ENCODE results near the gene TBX5.

TBX5 gene

DNA sequence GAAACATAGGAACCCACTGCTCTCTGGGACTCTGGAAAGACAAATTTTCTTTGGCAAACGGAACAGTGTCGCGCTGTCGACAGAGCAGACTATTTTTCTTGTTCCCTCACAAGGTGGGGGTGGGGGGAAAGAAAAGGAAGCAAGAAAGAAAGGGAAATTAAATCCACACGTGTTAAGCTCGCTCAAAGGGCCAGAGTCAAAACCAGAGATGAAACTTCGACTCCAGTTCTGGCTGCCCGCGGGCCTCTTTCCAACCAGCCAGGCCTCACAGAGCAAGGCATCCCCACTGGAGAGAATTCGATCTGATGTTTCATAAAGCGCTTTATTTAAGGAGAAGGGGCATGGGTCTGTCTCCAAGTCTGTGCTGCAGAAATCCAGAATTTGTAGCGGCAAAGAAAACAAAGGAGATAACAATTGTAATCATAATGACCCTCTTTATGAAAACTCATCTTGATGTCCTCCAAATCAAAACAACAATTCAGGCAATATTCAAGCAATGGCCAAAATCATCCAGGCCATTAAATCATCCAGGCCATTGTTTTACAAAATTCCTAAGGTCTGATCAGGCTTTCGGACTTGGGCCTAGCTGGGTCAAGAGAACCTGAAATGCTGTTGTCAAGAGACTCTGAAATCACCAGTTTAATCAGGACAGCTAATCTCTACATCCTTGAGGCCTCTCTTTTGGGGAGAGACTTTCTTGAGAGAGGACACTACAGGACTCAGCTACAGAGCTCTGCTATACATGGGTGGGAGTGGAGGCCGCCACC, 5.3 kb upstream of the TBX5 start:
- H3K9ac ChIP-seq (ENCODE audit: insufficient read length): no peak overlapping the region
- no peak overlapping the region for H3K4me3 ChIP-seq
- no peaks in the 10 kb centered on the region for H3K9me3 ChIP-seq (ENCODE audit: low read depth, low read length)
- H3K36me3 ChIP-seq (ENCODE audit: insufficient read depth, low read length): no peaks in the 10 kb centered on the region
- TF ChIP-seq FOXP2 (optimal IDR thresholded peaks at IDR 0.05; ENCODE audit: control extremely low read depth, extremely low read length, insufficient read depth) (no peak), POLR2AphosphoS5 (IDR thresholded peaks at IDR 0.05; ENCODE audit: borderline replicate concordance, low read depth, low read length) (no peak), EZH2 (IDR thresholded peaks at IDR 0.05) (no peak)
- DNase-seq (ENCODE audit: low read depth, low spot score): no peak
- H3K27ac ChIP-seq: no peak overlapping the region

DNA sequence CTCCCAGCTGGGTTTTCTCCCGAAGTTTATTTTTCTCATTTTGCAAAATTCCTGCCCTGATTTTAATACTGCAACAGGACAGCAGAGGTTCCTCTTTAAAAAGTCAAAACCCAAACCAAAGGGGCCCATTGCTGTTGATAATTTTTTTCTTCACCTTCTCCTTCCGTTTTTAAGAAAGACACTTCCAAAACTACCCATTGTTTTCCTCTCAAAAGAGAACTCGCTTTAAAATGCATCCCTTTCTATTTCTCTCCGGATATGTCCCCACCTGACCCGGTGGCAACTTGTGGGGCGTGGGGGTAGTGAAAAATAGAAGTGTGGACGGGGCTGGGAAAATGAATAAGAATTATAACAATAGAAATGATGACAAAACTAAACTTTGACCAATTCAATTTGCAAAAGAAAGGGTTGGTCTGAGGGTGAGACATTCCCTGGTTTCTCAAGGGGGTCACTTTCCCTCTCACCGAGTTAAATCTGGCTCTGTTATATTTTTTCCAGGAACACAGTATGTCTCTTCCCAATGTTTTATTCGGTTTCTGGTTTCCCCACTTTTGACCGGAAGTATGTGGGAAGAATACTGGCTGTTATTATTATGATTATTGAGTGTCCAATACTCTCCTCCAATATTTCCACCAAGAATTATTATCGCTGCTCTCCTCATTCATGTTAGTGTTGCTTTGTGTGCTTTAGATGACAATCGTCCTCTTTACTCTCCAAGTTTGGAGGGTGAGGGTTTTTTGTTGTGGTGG, 4.1 kb upstream of the TBX5 start:
- Histone ChIP-seq H3K9ac (ENCODE audit: insufficient read length) (no peak overlapping the region), H3K4me3 (no peak overlapping the region), H3K36me3 (ENCODE audit: insufficient read depth, low read length) (no peaks in the 10 kb centered on the region), H3K27ac (no peak overlapping the region), H3K9me3 (ENCODE audit: low read depth, low read length) (no peaks in the 10 kb centered on the region)
- no peak for TF ChIP-seq FOXP2 (optimal IDR thresholded peaks at IDR 0.05; ENCODE audit: control extremely low read depth, extremely low read length, insufficient read depth)
- TF ChIP-seq EZH2 (IDR thresholded peaks at IDR 0.05): no peak
- TF ChIP-seq POLR2AphosphoS5 (IDR thresholded peaks at IDR 0.05; ENCODE audit: borderline replicate concordance, low read depth, low read length): no peak
- no peak for DNase-seq (ENCODE audit: low read depth, low spot score)

DNA sequence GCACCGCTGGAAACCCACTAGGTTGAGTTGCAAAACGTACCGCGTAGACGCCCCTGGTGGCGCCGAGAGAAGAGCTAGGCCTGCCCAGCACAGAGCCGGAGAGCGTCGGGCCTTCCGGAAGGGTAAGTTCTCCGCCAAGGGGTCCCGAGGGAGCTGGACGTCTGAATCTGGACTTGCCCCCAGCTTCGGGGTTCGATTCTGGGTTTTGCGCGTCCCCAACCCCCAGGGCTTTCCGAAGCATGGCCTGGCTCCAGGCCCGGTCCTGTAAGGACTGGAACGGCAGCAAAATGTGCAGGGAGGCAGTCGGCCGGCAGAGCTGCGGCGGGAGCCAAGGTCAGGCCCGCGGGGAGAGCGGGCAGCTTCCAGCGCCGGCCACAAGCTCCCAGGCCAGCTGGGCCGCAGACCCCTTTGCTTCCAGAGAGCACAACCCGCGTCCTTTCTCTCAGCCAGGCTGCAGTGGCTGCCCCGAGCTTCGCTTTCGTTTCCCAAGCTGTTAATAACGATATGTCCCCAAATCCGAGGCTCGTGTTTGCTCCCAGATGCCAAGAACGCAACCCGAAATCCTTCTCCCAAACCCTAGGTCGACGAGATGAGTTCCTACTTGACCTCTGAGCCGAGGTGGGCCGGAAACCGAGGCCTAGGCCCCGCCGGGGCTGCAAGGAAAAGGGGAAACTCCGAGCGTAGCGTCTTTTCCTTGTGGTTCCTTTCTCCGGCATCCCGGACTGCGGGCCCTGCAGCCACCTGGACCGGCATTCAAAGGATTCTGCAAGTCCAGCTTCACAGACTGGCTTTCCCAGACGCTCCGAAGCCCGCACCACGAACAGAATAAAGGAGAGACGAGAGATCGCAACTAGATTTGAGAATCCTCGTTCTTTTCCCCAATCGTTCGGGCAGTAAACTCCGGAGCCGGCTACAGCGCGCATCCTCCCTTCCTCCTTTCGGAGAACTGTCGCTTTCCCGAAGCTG, 3.2 kb upstream of the TBX5 start:
- DNase-seq (ENCODE audit: low read depth, low spot score): no peak
- Histone ChIP-seq H3K36me3 (ENCODE audit: insufficient read depth, low read length) (no peaks in the 10 kb centered on the region), H3K4me3 (no peak overlapping the region), H3K27ac (no peak overlapping the region), H3K9me3 (ENCODE audit: low read depth, low read length) (no peaks in the 10 kb centered on the region), H3K9ac (ENCODE audit: insufficient read length) (no peak overlapping the region)
- TF ChIP-seq FOXP2 (optimal IDR thresholded peaks at IDR 0.05; ENCODE audit: control extremely low read depth, extremely low read length, insufficient read depth) (no peak), EZH2 (IDR thresholded peaks at IDR 0.05) (no peak), POLR2AphosphoS5 (IDR thresholded peaks at IDR 0.05; ENCODE audit: borderline replicate concordance, low read depth, low read length) (no peak)

DNA sequence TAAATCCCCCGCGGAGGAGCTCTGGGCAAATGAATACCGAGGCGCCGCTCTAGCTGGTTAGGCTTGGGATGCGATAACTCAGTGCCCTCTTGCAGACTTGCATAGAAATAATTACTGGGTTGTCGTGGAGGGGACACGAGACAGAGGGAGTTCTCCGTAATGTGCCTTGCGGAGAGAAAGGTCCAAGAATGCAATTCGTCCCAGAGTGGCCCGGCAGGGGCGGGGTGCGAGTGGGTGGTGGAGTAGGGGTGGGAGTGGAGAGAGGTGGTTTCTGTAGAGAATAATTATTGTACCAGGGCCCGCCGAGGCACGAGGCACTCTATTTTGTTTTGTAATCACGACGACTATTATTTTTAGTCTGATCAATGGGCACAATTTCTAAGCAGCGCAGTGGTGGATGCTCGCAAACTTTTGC, 2.5 kb upstream of the TBX5 start:
- no peak overlapping the region for H3K4me3 ChIP-seq
- no peak overlapping the region for H3K27ac ChIP-seq
- DNase-seq (ENCODE audit: low read depth, low spot score): no peak
- TF ChIP-seq EZH2 (IDR thresholded peaks at IDR 0.05) (no peak), FOXP2 (optimal IDR thresholded peaks at IDR 0.05; ENCODE audit: control extremely low read depth, extremely low read length, insufficient read depth) (no peak), POLR2AphosphoS5 (IDR thresholded peaks at IDR 0.05; ENCODE audit: borderline replicate concordance, low read depth, low read length) (no peak)
- H3K9ac ChIP-seq (ENCODE audit: insufficient read length): no peak overlapping the region
- H3K9me3 ChIP-seq (ENCODE audit: low read depth, low read length): no peaks in the 10 kb centered on the region
- no peaks in the 10 kb centered on the region for H3K36me3 ChIP-seq (ENCODE audit: insufficient read depth, low read length)

DNA sequence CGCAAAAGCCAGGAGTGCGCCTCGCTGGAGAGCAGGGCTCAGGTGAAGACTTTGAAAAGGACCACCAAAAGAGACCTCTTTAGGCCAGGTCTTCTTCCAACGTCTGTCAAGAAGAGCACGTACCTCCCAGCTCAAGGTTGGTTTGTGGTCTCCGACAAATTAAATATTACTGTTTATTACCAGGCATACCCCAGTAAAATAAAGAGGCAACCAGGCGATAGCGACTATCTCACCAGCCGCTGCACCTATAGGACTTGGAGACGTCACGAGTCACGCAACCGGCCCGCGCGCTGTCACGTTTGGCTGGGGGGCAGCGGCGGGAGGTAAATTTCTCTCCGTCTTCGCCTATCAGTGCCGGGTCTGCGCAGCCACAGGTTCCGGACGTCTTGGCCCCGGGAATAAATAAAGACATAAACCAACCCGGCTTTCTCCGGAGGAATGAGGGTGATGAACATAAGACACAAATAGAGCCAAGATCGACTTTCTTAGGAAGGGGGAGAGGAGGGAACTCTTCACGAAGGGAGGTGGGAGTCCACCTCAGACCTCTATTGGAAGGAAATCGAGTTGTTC, 2.0 kb upstream of the TBX5 start:
- H3K36me3 ChIP-seq (ENCODE audit: insufficient read depth, low read length): no peaks in the 10 kb centered on the region
- no peak overlapping the region for H3K9ac ChIP-seq (ENCODE audit: insufficient read length)
- no peak overlapping the region for H3K4me3 ChIP-seq
- H3K9me3 ChIP-seq (ENCODE audit: low read depth, low read length): no peaks in the 10 kb centered on the region
- no peak overlapping the region for H3K27ac ChIP-seq
- no peak for DNase-seq (ENCODE audit: low read depth, low spot score)
- TF ChIP-seq POLR2AphosphoS5 (IDR thresholded peaks at IDR 0.05; ENCODE audit: borderline replicate concordance, low read depth, low read length) (no peak), EZH2 (IDR thresholded peaks at IDR 0.05) (no peak), FOXP2 (optimal IDR thresholded peaks at IDR 0.05; ENCODE audit: control extremely low read depth, extremely low read length, insufficient read depth) (no peak)

DNA sequence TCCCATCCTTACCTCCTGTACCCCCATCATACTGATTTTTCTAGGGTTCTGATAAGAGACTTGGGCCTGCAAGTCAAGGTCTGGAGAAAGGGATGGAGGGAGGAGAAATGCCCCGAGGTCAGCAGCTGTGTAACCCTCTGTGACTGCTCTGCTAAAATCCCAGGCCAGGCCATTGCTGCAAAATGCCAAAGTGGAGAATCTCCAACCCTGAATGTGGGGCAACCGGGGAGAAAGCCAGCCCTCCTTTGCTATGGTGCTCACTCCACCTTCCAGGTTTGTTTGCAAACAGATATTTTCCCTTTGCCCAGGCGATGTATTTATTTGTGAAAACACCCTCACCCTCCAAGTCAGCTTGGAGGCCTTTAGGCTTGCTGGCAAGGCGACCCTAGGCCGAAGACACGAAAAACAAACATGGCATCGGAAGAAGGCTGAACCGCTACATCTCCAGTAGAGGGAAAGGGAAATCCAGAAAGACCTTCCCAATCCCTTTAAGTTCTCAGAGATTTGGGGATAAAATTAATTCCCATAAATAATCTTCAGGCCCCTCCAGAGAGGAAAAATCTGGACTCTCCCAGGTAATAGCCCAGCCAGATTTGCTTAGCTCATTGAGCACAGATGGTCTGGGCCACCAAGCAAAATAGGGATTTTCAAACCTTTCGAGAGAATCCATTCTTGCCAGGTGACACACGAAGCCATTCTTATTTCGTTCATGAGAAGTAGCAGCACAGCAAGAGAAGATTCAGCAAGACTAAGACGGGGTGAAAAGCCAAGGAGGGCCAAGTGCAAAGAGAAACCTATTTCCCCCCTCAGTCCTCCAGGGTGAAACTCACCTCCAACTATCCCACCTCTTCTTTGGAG, 1.3 kb upstream of the TBX5 start:
- Histone ChIP-seq H3K9ac (ENCODE audit: insufficient read length) (no peak overlapping the region), H3K9me3 (ENCODE audit: low read depth, low read length) (no peaks in the 10 kb centered on the region), H3K36me3 (ENCODE audit: insufficient read depth, low read length) (no peaks in the 10 kb centered on the region), H3K27ac (no peak overlapping the region), H3K4me3 (no peak overlapping the region)
- no peak for DNase-seq (ENCODE audit: low read depth, low spot score)
- TF ChIP-seq EZH2 (IDR thresholded peaks at IDR 0.05): no peak
- TF ChIP-seq POLR2AphosphoS5 (IDR thresholded peaks at IDR 0.05; ENCODE audit: borderline replicate concordance, low read depth, low read length): no peak

- no peak for DNase-seq (ENCODE audit: low read depth, low spot score)
- Histone ChIP-seq H3K9ac (ENCODE audit: insufficient read length) (no peak overlapping the region), H3K36me3 (ENCODE audit: insufficient read depth, low read length) (no peaks in the 10 kb centered on the region), H3K9me3 (ENCODE audit: low read depth, low read length) (no peaks in the 10 kb centered on the region), H3K4me3 (no peak overlapping the region), H3K27ac (no peak overlapping the region)
- no peak for TF ChIP-seq FOXP2 (optimal IDR thresholded peaks at IDR 0.05; ENCODE audit: control extremely low read depth, extremely low read length, insufficient read depth)
- TF ChIP-seq EZH2 (IDR thresholded peaks at IDR 0.05): no peak
- TF ChIP-seq POLR2AphosphoS5 (IDR thresholded peaks at IDR 0.05; ENCODE audit: borderline replicate concordance, low read depth, low read length): no peak
Observed at GRCh38 chr12:114406316-114406983, 506 bp upstream of the TBX5 start.
